ENCODE data around the gene AMIGO3.

DNA sequence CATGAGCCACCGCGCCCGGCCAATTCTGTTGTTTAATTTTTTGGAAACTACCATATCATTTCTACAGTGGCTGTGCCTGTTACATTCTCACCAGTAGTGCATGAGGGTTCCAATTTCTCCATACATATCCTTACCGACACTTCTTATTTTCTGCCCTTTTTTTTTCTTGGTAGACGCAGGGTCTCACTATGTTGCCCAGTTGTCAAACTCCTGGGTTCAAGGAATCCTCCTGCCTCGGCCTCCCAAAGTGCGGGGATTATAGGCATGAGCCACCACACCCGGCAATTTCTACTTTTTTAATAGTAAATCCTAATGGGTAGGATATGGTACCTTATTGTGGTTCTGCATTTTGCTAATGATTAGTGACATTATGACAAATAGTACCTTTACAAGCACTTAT, 9.6 kb downstream of the AMIGO3 start:
- no peak for TF ChIP-seq POLR2A (IDR thresholded peaks at IDR 0.05; ENCODE audit: low read length)
- TF ChIP-seq GATA1 (IDR thresholded peaks at IDR 0.05; ENCODE audit: low read depth, low read length) = no peak

Measured in erythroblast (primary cell).